ENCODE data around the gene RS1. TPM values are rescaled to one million over a fixed set of nuclear protein-coding genes. Genes with fewer than 3 reads are reported as not detected.

The RS1 gene
- total and polyA plus RNA-seq, 2 of the 13 experiments (the other 11 are each of a cell fraction or from before 2014, with no cell fraction given) = not detected

- TF ChIP-seq PREB (CRISPR knock-in tag; IDR thresholded peaks at IDR 0.05) (no peak), YEATS2 (CRISPR knock-in tag; IDR thresholded peaks at IDR 0.05; ENCODE audit: borderline replicate concordance) (no peak), TP53 (CRISPR knock-in tag; conservative IDR thresholded peaks at IDR 0.05) (no peak), ZHX1 (CRISPR knock-in tag; IDR thresholded peaks at IDR 0.05; ENCODE audit: low read depth) (no peak), ZNF747 (CRISPR knock-in tag; IDR thresholded peaks at IDR 0.05; ENCODE audit: borderline replicate concordance) (no peak), STAG1 (CRISPR knock-in tag; IDR thresholded peaks at IDR 0.05) (no peak), IRX3 (CRISPR knock-in tag; IDR thresholded peaks at IDR 0.05; ENCODE audit: borderline replicate concordance, low read depth) (no peak), MBD4 (IDR thresholded peaks at IDR 0.05; ENCODE audit: borderline replicate concordance, low read length) (no peak), RFXANK (CRISPR knock-in tag; IDR thresholded peaks at IDR 0.05) (no peak), POGK (CRISPR knock-in tag; conservative IDR thresholded peaks at IDR 0.05) (no peak), ZNF225 (CRISPR knock-in tag; IDR thresholded peaks at IDR 0.05) (no peak), HES4 (CRISPR knock-in tag; IDR thresholded peaks at IDR 0.05; ENCODE audit: borderline replicate concordance) (no peak), EZH2 (conservative IDR thresholded peaks at IDR 0.05; ENCODE audit: low read depth, low read length) (no peak), ZNF598 (CRISPR knock-in tag; IDR thresholded peaks at IDR 0.05; ENCODE audit: borderline replicate concordance) (no peak)
- TF ChIP-seq, protein P1, sequence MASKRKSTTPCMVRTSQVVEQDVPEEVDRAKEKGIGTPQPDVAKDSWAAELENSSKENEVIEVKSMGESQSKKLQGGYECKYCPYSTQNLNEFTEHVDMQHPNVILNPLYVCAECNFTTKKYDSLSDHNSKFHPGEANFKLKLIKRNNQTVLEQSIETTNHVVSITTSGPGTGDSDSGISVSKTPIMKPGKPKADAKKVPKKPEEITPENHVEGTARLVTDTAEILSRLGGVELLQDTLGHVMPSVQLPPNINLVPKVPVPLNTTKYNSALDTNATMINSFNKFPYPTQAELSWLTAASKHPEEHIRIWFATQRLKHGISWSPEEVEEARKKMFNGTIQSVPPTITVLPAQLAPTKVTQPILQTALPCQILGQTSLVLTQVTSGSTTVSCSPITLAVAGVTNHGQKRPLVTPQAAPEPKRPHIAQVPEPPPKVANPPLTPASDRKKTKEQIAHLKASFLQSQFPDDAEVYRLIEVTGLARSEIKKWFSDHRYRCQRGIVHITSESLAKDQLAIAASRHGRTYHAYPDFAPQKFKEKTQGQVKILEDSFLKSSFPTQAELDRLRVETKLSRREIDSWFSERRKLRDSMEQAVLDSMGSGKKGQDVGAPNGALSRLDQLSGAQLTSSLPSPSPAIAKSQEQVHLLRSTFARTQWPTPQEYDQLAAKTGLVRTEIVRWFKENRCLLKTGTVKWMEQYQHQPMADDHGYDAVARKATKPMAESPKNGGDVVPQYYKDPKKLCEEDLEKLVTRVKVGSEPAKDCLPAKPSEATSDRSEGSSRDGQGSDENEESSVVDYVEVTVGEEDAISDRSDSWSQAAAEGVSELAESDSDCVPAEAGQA (IDR thresholded peaks at IDR 0.05; ENCODE audit: low read depth) = no peak
- TF ChIP-seq, protein P1 (CRISPR knock-in tag; IDR thresholded peaks at IDR 0.05; ENCODE audit: borderline replicate concordance) = no peak
Measured at GRCh38 chrX:18674788-18675735, 3.2 kb upstream of the RS1 start (continued).
